IPS-18c (cell line): ENCODE measurements around the gene MYF5.
"Not testable (repeated sequence)": the region's sequence is repeated elsewhere in the genome, so short reads cannot be mapped to it uniquely, and the experiment has no call there.

Experiments
- H3K4me3 ChIP-seq: 2 replicates; pipeline ENCODE4 v1.7.0; 2013; ENCODE audit warnings: low read depth, mild to moderate bottlenecking, low read length, moderate library complexity; ENCODE audit not compliant: insufficient read depth
- H3K9me3 ChIP-seq: one replicate; pipeline ENCODE4 v1.6.1; 2013; ENCODE audit warnings: mild to moderate bottlenecking, low read length, moderate library complexity; ENCODE audit not compliant: control insufficient read depth, insufficient read depth

MYF5 gene

GRCh38 chr12:80716696-80717469 lies at the start of gene MYF5:
Gene MYF5, plus strand, starts transcription at chr12:80716912. Its CDS starts 152 bp downstream, at chr12:80717064.
- peaks cover 2% of the 10 kb centered on the region for H3K9me3 ChIP-seq
- no peak within 1 kb of the TSS for H3K4me3 ChIP-seq

GRCh38 chr12:80670214-80670613 lies 46.5 kb upstream of the MYF5 start:
- no peaks in the 10 kb centered on the region for H3K9me3 ChIP-seq
- H3K4me3 ChIP-seq = no peak overlapping the region

GRCh38 chr12:80676042-80676636 lies 40.6 kb upstream of the MYF5 start:
- not testable (repeated sequence) for H3K9me3 ChIP-seq, H3K4me3 ChIP-seq

- H3K4me3 ChIP-seq = no peak overlapping the region
- H3K9me3 ChIP-seq = no peaks in the 10 kb centered on the region
Measured at GRCh38 chr12:80676856-80677255, 39.9 kb upstream of the MYF5 start.

- Histone ChIP-seq H3K4me3 (no peak overlapping the region), H3K9me3 (no peaks in the 10 kb centered on the region)
Measured at GRCh38 chr12:80677994-80678393, 38.7 kb upstream of the MYF5 start.

DNA sequence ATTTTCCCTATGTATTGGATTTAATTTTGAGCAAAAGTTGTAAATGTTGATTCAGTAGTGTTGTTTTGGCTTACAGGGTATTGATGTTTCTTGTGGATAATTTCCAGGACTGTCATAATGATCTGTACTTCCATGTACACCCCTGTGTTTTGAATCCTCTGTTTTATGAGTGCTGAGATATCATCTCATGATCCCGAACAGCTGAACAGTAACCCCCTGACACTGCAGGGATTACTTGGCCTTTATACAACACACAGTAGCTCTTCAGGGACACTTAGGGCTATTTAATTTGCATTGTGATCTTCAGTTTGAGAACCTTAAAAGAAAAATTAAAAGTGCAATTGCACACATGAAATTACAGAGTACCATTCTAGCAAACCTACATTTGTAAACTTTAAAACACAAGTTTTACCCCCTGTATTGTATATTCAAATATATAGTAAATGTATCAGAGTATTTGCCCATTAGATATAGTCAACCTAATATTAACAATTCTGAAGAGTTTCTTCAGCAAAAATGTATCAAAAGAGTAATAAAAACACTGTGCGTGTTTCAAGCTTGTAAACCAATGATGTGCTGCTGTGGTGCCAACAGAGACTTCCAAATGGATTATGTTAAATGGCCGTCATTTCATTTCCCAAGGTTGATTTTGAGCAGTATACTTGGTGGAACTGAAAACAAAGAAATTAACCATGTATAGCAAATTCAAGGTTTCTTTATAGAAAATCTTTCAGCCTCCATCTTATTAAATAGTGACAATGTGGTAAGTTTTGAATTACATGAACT lies 37.2 kb upstream of the MYF5 start:
- Histone ChIP-seq H3K9me3 (no peaks in the 10 kb centered on the region), H3K4me3 (no peak overlapping the region)

DNA sequence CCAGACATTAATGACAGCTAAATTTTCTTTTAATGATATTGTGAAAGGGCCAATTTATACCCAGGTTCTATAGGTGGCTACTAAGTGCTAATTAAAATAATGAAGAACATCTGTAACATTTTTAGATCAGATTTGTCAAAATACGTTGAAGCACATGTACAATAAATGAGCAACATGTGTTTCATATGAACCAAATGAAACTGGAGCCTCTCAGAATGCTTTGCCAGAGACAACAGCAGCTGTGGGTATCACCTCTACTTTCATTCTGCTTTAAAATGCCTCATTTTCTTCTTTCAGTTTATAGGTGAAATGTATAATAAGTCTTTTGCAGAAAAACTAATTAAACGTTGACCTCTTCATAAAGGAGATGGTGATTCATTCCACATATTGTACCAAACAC lies 35.4 kb upstream of the MYF5 start:
- Histone ChIP-seq H3K4me3 (no peak overlapping the region), H3K9me3 (no peaks in the 10 kb centered on the region)

- no peaks in the 10 kb centered on the region for H3K9me3 ChIP-seq
- no peak overlapping the region for H3K4me3 ChIP-seq
Measured at GRCh38 chr12:80681786-80682185, 34.9 kb upstream of the MYF5 start.

DNA sequence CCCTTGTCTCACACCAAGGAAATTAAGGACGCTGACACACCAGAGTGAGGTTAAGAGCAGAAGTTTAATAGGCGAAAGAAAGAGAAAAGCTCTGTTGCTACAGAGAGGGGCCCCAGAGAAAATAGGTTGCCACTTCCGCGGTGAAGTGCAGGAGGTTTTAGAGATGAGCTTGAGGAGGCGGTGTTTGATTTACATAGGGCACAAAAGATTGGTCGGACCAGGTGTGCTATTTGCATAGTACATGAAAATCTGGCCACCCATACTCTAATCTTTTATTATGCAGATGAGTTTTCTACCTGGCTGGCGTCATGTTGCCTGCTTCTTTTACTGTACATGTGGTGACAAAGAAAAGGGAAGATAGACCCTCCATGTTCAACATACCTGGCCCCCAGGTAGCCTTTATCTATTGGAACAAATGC lies 32.6 kb upstream of the MYF5 start:
- Histone ChIP-seq H3K4me3 (no peak overlapping the region), H3K9me3 (no peaks in the 10 kb centered on the region)

GRCh38 chr12:80690090-80690489 lies 26.6 kb upstream of the MYF5 start:
- H3K4me3 ChIP-seq = no peak overlapping the region
- H3K9me3 ChIP-seq = no peaks in the 10 kb centered on the region

DNA sequence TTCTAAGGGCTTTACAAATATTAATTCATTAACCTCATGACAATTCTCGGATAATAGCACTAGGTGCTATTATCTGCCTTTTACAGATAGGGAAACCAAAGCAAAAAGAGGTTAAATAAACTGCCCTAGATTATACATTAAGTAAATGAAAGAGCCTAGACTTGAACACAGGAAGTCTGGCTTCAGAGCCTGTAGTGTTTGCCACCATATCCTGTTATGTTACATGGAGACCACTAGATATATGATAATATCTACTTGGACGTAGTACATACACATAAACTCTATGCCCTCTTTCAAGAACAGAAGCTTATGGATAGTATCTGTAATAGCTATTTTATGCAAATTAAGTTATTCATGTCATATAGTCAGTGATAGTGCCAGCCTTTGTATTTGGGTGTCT lies 26.2 kb upstream of the MYF5 start:
- no peak overlapping the region for H3K4me3 ChIP-seq
- H3K9me3 ChIP-seq = no peaks in the 10 kb centered on the region

GRCh38 chr12:80692114-80692513 lies 24.6 kb upstream of the MYF5 start:
- H3K4me3 ChIP-seq = no peak overlapping the region

GRCh38 chr12:80697270-80697887 lies 19.3 kb upstream of the MYF5 start:
- Histone ChIP-seq H3K4me3 (no peak overlapping the region), H3K9me3 (no peaks in the 10 kb centered on the region)

More at GRCh38 chr12:80692114-80692513, 24.6 kb upstream of the MYF5 start:
- H3K9me3 ChIP-seq = no peaks in the 10 kb centered on the region

DNA sequence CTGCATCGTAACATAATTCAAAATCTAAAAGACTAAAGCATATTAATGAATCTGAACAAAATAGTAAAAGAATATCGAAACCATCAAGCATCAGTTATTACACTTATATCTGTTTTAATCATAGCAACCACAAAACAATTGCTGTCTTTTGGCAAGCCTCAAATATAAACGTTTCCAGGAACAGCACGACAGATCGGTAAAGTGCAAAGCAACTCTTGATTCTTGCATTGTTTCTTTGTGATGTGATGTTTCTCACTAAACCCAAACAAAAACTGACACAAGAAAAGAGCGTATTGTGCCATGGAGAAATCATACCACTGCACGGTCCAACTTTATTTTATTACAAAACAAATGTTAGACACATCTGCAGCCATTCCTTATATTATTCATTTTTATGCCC lies 18.5 kb upstream of the MYF5 start:
- H3K9me3 ChIP-seq = no peaks in the 10 kb centered on the region
- H3K4me3 ChIP-seq = no peak overlapping the region

GRCh38 chr12:80698847-80699542 lies 17.7 kb upstream of the MYF5 start:
- Histone ChIP-seq H3K9me3 (no peaks in the 10 kb centered on the region), H3K4me3 (no peak overlapping the region)

GRCh38 chr12:80700327-80700726 lies 16.4 kb upstream of the MYF5 start:
- no peaks in the 10 kb centered on the region for H3K9me3 ChIP-seq
- H3K4me3 ChIP-seq = no peak overlapping the region

DNA sequence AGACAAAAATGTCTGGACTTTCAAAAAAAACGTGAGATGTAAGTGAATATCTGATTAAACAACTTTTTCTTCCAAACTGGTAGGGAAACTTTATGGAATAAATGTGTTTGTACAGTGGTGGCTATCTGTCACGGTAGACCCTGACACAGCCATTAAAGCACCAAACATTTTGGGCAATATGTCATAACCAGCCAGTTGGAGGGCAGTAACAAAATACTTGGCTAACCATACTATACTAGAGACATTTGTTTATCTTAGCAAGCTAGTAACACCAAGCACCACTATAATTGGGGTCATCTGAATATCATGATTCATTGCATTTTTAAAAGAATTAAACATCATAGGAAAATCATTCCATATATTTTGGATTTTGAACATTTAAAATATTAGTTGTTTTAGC lies 15.3 kb upstream of the MYF5 start:
- Histone ChIP-seq H3K4me3 (no peak overlapping the region), H3K9me3 (no peaks in the 10 kb centered on the region)
